Stimulated activated CD8-positive, alpha-beta memory T cell treated with anti-CD3 and anti-CD28 coated beads, Interleukin-4, amount 100 ng/mL, for 4 hours (primary cell): Measurements from ENCODE around the gene TMEM132C.

Source experiments
- DNase-seq, 2 donors: peaks; one replicate each; pipeline ENCODE4 v3.0.0-alpha.2; 2020; ENCODE audit warnings: low read depth in 2 of 2, low spot score in 1 of 2

Gene TMEM132C

DNA sequence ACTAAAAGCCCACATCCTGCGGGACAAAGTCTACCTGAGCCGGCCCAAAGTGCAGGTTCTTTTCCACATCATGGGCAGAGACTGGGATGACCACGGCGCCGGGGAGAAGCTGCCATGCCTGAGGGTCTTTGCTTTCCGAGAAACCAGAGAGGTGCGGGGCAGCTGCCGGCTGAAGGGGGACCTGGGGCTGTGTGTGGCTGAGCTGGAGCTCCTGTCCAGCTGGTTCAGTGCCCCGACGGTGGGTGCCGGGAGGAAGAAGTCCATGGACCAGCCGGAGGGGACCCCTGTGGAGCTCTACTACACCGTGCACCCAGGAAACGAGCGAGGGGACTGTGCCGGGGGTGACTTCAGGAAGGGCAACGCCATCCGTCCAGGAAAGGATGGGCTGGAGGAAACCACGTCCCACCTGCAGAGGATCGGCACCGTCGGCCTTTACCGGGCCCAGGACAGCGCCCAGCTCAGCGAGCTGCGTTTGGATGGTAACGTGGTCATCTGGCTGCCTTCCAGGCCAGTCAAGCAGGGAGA, 148.1 kb downstream of the TMEM132C start:
- no peak for DNase-seq

DNA sequence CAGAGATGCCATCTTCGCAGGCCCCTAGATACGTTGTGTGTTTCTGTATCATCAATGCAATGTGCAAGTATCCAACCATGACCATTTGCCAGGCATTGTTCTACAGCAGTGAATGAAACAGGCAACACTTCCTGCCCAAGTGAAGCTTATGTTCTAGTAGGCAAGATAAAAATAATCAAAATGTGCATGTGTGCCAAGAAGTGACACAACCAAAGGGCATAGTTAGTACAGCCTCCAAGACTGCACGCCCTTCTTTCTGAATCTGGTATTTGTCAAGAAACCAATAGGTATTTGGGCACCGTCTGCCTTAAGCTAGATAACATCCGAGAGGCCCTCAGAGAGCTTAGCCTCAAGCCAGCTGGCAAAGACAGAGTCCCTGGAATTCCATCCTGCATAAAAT, 152.0 kb downstream of the TMEM132C start:
- DNase-seq = no peak

DNA sequence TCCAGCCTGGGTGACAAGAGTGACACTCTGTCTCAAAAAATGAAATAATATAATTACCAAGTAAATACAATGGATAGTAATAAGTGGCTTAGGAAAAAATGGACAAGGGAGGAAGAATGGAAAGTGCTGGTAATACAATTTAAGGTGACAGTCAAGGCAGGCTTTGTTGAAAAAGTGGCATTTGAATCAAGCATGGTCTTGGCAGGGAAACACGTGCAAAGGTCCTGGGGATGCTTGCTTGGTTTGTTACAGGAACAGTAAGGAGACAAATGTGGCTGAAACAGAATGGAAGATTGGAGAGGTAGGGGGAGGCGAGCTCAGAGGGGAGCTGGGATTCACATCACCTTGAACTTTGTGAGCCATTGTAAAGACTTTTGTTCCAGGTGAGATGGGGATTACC, 153.2 kb downstream of the TMEM132C start:
- no peak for DNase-seq

DNA sequence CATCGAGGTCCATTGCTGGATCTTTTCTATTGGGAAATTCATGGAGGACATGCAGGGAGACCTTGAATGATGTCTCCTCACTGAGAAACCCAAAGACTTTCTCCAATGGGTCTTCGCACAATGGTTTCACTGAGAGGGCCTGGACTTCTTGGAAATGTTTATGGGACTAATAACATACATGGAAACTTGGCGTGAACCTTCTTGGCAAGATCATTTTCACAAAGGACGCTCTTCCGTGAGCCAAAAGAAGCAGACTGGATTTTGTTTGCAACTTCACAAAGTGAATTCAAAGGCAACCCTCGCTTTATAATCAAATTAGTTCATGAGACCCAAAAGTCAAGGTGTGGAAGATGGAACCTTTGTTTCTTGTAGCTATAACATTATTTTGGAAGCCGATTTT, 154.4 kb downstream of the TMEM132C start:
- no peak for DNase-seq

DNA sequence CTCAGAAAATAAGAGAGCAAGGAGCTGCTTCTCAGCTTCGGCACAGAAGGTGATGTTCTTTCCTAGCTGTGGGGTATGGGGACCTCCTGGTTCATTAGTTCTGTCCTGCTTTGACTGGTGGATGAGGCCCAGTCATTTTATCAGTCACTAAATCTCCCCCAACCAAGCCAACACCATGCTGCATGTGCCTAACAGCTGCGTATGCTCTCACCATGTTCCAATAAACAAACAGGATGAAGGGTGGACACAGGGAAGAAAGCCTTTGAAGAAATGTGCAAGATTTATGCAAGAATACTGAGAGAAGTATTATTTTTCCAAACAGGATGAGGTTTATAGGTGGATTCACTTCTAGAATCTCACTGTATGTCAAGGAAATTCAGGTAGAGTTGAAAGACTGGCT, 156.2 kb downstream of the TMEM132C start:
- DNase-seq = no peak

DNA sequence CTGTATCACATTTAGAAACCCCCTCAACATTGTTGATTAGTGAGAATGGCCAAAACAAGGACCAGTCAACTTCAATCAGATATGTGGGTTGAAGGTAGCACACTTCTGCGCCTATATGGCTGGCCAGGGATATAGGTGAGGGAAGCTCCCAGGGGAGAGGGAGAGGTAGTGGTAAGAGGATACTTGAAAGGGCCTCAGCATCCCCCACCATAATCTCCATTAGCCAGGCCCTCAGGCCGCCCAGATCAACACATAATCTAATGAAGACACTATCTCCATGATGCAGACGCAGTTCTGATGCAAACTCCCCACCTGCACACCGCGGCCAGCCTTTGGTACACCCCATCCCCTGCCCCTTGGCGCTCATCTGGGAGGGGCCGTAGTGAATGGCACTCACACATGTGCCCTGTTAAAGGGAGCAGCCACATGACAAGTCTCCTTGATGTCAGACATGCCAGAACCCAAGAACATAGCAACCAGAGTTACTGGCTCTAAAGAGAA, 158.0 kb downstream of the TMEM132C start:
- DNase-seq = no peak

DNA sequence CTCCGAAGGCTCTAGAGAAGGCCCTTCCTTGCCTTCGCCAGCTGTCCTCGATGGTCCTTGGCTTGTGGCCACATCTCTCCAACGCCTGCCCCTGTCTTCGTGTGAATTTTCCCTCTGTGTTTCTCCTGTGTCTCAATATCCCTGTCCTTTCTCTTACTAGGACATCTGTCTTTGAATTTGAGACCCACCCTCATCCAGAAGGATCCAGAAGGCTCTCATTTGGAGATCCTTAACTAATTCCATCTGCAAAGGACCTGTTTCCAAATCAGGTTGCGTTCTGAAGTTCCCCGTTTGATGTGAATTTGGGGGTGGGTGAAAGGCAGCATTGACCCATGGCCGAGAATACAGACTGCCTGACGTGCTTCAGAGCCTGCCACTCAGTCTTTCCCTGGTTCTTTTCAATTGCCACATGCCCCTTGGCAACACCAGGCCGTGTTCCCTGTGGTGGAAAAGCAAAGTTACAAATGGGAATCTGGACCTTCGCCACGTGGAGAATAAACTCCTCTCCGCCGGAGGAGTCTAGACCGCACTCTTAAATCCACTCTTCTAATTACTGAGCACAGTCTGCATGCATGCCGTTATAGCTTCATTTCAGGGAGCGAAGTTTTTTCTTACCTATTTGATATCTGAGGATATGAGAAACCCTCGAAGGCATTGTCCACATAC, 158.8 kb downstream of the TMEM132C start:
- no peak for DNase-seq

DNA sequence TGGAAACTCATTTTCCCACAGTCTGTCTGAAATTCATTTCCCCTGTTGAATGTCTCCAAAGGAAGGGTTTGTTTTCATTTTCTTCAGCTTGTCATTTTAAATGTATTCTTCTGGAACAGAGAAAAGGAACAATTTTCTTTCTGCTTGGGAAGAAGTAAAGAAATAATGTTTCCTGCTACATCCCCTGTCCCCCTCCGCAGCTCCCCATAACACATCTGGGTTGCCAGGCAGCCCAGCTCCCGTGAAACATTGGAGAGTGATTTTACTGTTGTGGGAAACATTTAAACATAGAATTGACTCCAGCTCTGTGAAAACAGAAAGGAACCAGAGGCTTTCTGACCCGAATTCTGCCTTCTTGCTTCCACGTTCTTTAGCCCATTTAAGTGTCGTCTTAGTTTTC, 159.5 kb downstream of the TMEM132C start:
- no peak for DNase-seq

DNA sequence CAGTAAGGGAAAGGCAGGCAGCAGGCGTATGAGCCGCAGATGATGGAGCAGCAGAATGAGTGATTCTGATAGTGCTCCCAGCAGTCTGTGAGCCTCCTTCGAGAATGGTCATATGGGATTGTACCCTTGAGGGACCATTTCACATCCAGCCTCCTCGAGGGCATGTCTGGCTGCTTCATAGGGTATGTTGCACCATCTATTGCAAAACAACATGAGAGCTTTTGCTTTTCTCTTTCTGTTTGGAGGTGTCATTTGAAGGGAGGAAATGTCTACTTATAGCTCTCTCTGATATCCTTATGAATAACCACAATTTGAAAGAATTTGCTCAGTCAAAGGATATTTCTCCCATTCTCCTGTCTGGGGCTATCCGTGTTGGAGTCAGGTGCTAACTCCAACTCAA, 172.8 kb downstream of the TMEM132C start:
- no peak for DNase-seq

DNA sequence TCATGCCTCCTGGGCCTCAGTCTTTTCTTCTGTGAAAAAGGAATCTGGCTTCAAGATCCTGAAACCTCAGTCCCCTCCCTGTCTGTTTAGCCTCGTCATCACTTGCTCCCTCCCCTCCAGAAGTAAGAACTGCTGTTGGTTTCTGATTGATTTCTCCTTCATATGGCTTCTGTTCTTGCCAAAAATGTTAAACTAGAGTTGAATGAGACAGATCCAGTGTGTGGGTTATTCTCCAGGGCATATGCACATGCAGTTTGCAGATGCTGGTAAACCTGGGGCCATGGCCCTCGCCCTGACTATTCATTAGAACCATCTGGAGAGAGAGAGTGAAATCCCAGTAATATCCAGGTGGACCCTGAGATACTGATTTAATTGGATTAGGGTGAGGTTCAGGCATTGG, 175.1 kb downstream of the TMEM132C start:
- DNase-seq = no peak

DNA sequence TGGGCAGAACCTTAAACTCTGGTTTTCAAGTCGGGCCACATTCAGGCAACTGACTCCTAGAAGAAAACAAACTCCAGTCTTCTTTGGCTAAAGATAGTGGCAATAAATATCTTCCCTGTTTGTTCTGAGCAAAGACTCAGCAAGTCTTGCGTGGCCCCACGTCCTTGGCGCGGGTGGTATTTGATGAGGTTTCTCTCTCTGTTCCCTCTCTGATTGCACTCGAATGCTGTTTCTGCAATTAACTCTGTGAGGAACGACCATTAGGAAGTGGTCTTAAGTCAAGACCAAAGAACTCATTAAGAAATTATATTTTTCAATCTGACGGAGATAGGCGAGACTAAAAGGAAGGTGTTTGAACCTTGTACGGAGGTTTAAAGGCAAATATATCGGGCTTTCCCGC, 177.6 kb downstream of the TMEM132C start:
- DNase-seq = no peak

DNA sequence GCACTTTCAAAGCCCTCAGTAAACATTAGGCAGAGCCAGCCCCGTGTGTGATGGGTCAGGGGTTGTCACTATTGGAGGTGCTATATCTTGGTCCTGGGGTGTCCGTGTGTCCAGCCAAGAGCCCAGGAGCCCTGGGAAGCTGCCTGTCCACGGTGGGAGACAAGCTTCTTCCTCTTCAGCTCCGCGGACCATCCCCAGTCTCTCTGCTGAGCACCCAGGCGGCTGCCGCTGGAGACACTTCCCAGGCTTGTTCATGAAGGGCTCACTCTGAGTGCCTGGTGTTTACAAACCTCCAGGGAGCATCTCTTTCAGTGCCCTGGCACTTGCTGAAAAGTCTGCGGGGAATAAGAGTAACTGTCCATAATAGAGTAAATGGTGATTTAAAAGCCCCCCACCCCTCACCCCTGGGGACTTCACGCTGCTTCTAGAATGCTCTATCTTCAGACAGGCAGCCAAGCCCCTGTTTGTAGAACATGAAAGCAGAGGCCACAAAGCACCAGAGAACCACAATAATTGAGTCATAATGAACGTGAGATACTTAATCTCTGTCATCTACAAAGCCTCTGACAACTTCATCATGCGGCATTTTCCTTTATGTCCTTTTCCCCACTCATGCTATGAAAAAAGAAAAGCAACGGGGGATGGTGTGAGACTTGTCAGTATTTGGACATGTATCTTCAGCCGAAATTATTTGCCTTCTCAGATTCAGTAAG, 178.6 kb downstream of the TMEM132C start:
- no peak for DNase-seq

DNA sequence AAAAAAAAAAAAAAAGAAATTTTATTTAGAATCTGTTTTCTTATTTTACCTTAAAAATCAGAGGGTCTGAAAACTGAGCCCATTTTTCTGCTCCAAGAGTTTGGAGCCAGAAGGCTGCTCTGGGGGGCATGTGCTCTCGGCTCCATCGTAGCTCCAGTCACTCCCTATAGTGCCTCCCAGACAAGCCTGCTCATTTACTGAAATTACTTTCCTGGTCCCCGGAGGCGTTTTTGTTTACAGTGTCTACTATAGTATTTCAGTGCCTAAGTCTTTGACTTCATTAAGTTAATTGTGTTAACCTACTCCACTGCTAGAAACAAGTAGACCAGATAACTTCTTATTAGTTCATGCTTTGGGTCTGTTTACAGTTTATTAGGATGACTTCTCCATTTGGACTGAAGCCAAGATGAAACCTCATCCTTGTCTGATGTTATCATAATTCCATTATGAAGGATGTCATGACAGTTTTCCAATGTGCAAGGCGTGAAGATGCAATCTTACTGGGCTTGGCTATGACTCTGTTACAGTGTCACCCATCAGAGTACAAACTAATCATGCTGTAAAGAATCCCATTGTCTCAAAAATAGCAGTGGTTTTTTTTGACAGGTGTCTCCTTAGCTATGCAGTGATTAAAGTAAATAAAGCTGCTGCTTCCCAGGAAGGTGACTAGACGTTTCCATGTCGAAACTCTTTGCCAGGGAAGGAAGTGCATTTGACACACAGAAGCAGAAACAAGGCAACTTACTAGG, 182.3 kb downstream of the TMEM132C start:
- DNase-seq = no peak

DNA sequence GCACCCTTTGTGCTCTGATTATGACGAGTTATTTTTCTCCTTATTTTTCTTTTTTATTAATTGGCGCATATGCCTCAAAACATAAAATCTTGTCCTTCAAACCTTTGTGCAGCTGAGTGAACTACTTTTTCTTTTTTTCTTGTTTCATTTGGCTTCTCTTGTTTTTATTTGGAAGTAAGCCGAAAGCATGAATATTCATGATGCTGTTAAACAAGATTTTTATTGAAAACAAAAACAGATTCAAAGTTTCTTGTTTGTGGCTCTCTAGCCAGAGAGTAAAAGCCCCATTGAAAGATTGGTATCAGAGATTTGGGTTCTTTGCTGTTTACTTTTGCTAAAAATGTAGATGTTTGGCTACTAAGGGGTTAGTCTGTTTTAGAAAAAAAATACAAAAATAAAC, 183.8 kb downstream of the TMEM132C start:
- DNase-seq = no peak

DNA sequence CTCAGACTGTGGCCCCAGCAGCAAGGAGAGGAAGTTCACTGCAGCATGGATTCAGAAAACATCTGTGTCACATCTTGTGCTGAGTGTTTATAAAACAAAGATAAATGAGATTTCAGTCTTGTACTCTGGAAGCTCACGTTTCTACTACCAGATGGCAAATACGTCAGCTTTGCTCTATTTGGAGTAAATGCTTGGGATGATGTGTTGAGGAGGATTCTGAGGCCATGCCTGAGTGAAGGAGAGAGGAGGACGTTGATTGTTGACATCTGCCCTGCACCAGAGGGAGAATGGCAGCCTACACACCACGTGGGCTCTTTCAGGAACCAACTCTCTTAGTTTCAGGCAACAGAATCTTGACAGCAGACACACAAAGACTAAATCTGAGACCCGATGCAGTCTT, 188.9 kb downstream of the TMEM132C start:
- DNase-seq = no peak

DNA sequence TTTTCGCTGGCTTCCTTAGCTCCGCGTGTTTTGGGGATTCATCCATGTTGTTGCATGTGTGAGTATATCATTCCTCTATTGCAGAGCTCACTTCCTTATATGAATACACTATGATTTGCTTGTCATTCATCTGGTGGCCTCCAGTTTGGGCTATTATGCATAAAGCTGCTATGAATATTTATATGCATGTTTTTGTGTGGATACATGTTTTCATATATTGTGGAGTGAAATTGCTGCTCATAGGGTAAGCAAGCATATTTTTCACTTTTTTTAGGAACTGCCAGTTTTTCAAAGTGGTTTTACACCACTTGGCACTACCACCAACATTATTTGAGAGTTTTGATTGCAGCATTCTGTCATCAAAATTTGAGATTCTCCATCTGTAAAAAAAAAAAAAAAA, 190.0 kb downstream of the TMEM132C start:
- DNase-seq = no peak

DNA sequence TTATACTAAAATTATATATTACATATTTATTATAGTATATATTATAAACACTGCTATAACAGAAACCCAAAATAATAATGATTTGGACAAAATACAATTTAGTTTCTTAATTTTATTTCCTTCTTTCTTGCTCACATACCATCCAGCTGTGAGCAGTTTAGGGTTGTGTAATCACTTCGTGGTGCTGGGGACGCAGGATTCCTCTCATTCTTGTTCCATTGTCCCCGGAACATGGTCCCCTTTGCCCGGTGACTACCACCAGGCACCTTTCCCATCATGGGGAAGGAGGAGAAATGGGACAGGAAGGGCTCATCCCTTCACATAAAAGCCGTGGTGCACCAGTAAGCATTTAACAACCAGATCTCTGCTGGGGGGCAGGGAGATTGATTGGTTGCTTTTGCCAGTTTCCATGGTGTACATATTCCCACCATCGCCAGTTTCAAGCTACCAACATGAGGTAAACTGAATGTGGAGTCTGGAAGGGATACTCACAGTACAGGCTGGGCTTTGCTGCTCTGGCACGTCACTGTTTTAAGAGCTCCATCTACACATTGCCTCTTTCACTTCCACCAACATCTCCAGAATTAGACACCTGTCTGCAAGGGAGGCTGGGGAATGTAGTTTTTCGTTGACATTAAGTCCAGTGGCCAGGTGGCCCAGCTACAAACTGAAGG, 191.5 kb downstream of the TMEM132C start:
- no peak for DNase-seq

DNA sequence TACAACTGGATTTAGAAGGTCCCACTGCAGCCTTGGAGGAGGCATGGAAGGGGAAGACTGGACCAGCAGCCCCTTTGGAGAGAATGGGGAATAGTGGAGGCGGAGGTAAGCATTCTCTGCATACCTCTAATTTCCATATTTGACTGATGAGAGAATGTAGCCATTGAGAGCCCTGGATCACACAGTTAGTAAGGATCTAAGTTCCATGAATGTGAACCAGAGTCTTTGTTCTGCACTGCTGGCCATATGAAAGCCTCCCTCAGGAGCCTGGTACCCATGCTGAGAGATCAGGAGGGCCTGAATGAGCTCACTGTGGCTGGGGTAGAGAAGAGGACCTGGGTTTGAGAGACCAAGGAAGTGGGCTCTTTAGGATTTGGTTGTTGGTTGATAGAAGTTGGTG, 192.1 kb downstream of the TMEM132C start:
- no peak for DNase-seq

DNA sequence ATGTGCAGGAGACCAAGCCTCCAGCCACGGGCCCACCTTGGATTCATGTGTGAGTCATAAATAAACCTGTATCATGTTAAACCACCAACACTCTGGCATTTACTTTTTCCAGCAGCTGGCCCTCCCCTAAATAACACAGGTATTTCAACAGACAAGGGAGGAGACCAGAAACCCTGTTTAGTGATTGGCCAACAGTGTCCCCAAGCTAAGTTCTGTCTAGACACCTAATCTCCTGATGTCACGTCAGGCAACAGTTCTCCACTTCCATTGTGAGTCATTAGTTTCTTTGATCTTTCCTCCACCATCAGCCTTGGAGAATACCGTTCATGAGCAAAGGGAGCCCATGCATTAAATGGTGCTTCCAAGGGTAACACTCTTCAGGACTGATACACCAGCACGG, 196.9 kb downstream of the TMEM132C start:
- DNase-seq = no peak

DNA sequence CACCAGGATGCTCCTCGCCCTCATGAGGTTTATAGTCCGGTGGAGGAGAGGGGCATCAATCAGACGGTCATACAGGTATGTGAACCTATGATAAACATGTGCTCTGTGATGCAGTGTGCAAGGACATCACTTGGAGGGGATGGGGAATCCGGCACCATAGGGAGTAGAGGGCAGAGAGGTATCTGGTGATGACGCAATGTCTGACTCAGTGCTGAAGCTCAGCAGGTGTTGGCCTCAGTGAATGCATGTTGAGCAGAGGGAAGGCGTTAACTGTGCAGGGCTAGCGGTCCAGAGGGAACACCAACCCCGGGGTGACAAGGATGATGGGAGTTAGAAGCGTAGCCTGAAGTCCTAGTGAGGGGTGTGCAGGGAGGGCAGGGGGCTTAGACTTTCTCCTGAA, 200.9 kb downstream of the TMEM132C start:
- DNase-seq = no peak

DNA sequence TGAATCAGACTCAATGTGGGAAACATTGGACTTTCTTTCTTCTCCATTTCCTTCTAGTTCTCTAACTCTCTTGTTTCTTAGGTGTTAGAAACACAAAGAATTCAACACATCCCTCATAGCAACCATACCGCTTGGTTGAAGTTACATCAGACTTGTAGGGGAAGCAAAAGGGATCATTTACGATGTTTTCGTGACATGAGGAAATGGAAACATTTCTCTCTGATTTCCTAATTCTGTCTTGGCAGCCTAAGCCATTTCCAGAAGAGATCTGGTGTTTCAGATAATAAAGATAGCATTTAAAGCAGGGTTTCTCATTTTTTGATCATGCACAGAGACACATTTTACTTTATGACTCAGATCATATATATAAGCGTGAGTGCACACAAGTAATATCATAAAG, 202.0 kb downstream of the TMEM132C start:
- DNase-seq = no peak
